SK-N-SH treated with all-trans-retinoic acid at 6 μM for 48 hours (cell line): Measurements from ENCODE around the gene GRIP1.

Experiments used
- CSDC2 ChIP-seq: fragments of 250-450 bp; sonication (Bioruptor Pico); IDR thresholded peaks from 2 replicates; pipeline ENCODE4 v1.5.0; 2020; ENCODE audit warnings: mild to moderate bottlenecking, moderate library complexity
- ESRRG ChIP-seq: fragments of 250-450 bp; sonication (Bioruptor Pico); IDR thresholded peaks from 2 replicates; pipeline ENCODE4 v1.6.1; 2021; ENCODE audit warnings: mild to moderate bottlenecking
- ISL1 ChIP-seq: fragments of 250-450 bp; sonication (Bioruptor Pico); IDR thresholded peaks from 2 replicates; pipeline ENCODE4 v2.1.2; 2022; ENCODE audit warnings: mild to moderate bottlenecking, moderate library complexity
- PPARA ChIP-seq: fragments of 250-450 bp; sonication (Bioruptor Pico); IDR thresholded peaks from 2 replicates; pipeline ENCODE4 v1.5.0; 2020; ENCODE audit warnings: mild to moderate bottlenecking, borderline replicate concordance
- RARB ChIP-seq: fragments of 250-450 bp; sonication (Bioruptor Pico); IDR thresholded peaks from 2 replicates; pipeline ENCODE4 v1.8.0; 2021; ENCODE audit warnings: mild to moderate bottlenecking, moderate library complexity
- TF ChIP-seq, protein P1 (sequence below): fragments of 250-450 bp; sonication (Bioruptor Pico); IDR thresholded peaks from 2 replicates; pipeline ENCODE4 v1.5.1; 2020; ENCODE audit warnings: low read depth, mild to moderate bottlenecking, moderate library complexity

DNA sequence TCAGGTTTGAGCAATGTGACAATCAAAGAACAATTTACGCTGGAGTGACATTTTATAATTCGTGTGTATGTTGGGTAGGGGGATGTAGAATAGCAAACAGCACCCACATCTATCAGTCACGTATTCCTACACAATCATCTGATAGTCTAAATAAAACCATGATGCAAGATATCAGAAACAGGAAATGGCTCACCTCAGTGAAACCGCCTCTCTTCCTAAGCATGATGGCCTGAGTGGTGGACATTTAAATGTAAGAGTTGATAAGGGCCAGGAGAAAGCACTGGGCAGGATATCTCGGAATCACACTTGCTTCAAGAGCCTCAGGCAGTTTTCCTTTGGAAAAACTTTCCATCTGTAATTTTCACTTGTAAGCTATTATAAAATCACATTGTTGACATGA lies 128.2 kb downstream of the GRIP1 start:
- TF ChIP-seq PPARA (CRISPR knock-in tag), result no peak
- no peak for TF ChIP-seq CSDC2 (CRISPR knock-in tag)
- TF ChIP-seq ISL1 (CRISPR knock-in tag), result no peak
- TF ChIP-seq, protein P1, sequence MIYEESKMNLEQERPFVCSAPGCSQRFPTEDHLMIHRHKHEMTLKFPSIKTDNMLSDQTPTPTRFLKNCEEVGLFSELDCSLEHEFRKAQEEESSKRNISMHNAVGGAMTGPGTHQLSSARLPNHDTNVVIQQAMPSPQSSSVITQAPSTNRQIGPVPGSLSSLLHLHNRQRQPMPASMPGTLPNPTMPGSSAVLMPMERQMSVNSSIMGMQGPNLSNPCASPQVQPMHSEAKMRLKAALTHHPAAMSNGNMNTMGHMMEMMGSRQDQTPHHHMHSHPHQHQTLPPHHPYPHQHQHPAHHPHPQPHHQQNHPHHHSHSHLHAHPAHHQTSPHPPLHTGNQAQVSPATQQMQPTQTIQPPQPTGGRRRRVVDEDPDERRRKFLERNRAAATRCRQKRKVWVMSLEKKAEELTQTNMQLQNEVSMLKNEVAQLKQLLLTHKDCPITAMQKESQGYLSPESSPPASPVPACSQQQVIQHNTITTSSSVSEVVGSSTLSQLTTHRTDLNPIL (CRISPR knock-in tag), result no peak
- TF ChIP-seq ESRRG, result no peak
- TF ChIP-seq RARB (CRISPR knock-in tag), result no peak
